ENCODE results near the gene HNRNPCL1.
"Not testable (repeated sequence)": the region's sequence is repeated elsewhere in the genome, so short reads cannot be mapped to it uniquely, and the experiment has no call there.

The HNRNPCL1 gene

GRCh38 chr1:12848620-12849019, at the start of gene HNRNPCL1:
Gene HNRNPCL1 (minus strand): TSS chr1:12848720. CDS start chr1:12848289, 431 bp downstream.
- H3K36me3 Mint-ChIP-seq, DNase-seq, H3K9me3 Mint-ChIP-seq, H3K4me3 Mint-ChIP-seq, H3K4me1 Mint-ChIP-seq, CTCF ChIA-PET, H3K27ac Mint-ChIP-seq: not testable (repeated sequence)
- peaks cover 11% of the 10 kb centered on the region for H3K27me3 Mint-ChIP-seq

GRCh38 chr1:12898170-12898569, 49.6 kb upstream of the HNRNPCL1 start, which contains the start of gene PRAMEF10:
Gene PRAMEF10 (minus strand): TSS chr1:12898270. CDS start chr1:12895847, 2,423 bp downstream.
- H3K27ac Mint-ChIP-seq, H3K27me3 Mint-ChIP-seq, H3K36me3 Mint-ChIP-seq, DNase-seq, H3K4me1 Mint-ChIP-seq, H3K9me3 Mint-ChIP-seq, H3K4me3 Mint-ChIP-seq, CTCF ChIA-PET: not testable (repeated sequence)

- DNase-seq, H3K27ac Mint-ChIP-seq, H3K4me3 Mint-ChIP-seq, H3K4me1 Mint-ChIP-seq, H3K9me3 Mint-ChIP-seq, H3K36me3 Mint-ChIP-seq, H3K27me3 Mint-ChIP-seq, CTCF ChIA-PET: not testable (repeated sequence)
Measured at GRCh38 chr1:12886101-12886500, 37.6 kb upstream of the HNRNPCL1 start, which contains the start of gene PRAMEF4. Gene PRAMEF4 (minus strand): TSS chr1:12886201. CDS start chr1:12883394, 2,807 bp downstream.

- CTCF ChIA-PET, H3K27me3 Mint-ChIP-seq: not testable (repeated sequence)
Measured at GRCh38 chr1:12878453-12878852, 29.9 kb upstream of the HNRNPCL1 start.

GRCh38 chr1:12863131-12863880, 14.8 kb upstream of the HNRNPCL1 start:
- H3K36me3 Mint-ChIP-seq, H3K27ac Mint-ChIP-seq, H3K4me3 Mint-ChIP-seq, H3K9me3 Mint-ChIP-seq, CTCF ChIA-PET, H3K4me1 Mint-ChIP-seq, DNase-seq, H3K27me3 Mint-ChIP-seq: not testable (repeated sequence)

More at GRCh38 chr1:12878453-12878852, 29.9 kb upstream of the HNRNPCL1 start:
- H3K27ac Mint-ChIP-seq, H3K9me3 Mint-ChIP-seq, DNase-seq, H3K4me3 Mint-ChIP-seq, H3K36me3 Mint-ChIP-seq, H3K4me1 Mint-ChIP-seq: not testable (repeated sequence)

- DNase-seq, H3K27me3 Mint-ChIP-seq, H3K36me3 Mint-ChIP-seq, H3K4me1 Mint-ChIP-seq, H3K4me3 Mint-ChIP-seq, H3K27ac Mint-ChIP-seq, H3K9me3 Mint-ChIP-seq, CTCF ChIA-PET: not testable (repeated sequence)
Measured at GRCh38 chr1:12856786-12857185, 8.3 kb upstream of the HNRNPCL1 start, which contains the start of gene PRAMEF2. Gene PRAMEF2 (plus strand): TSS chr1:12857086. CDS start chr1:12859010, 1,924 bp downstream.

GRCh38 chr1:12851779-12852178, 3.3 kb upstream of the HNRNPCL1 start:
- no peaks in the 10 kb centered on the region for H3K36me3 Mint-ChIP-seq
- H3K4me1 Mint-ChIP-seq = no peaks in the 10 kb centered on the region
- H3K9me3 Mint-ChIP-seq = no peaks in the 10 kb centered on the region
- no peak overlapping the region for H3K4me3 Mint-ChIP-seq
- DNase-seq = no peak
- no peak overlapping the region for H3K27ac Mint-ChIP-seq
- CTCF ChIA-PET = no interaction called here
- peaks cover 11% of the 10 kb centered on the region for H3K27me3 Mint-ChIP-seq

- CTCF ChIA-PET, DNase-seq, H3K27ac Mint-ChIP-seq, H3K9me3 Mint-ChIP-seq, H3K36me3 Mint-ChIP-seq, H3K4me1 Mint-ChIP-seq, H3K27me3 Mint-ChIP-seq, H3K4me3 Mint-ChIP-seq: not testable (repeated sequence)
Measured at GRCh38 chr1:12833251-12833650, 15.3 kb downstream of the HNRNPCL1 start.

GRCh38 chr1:12831310-12831709, 17.2 kb downstream of the HNRNPCL1 start, which contains the start of gene PRAMEF11:
Gene PRAMEF11 (minus strand): TSS chr1:12831410. CDS start chr1:12828789, 2,621 bp downstream.
- H3K27me3 Mint-ChIP-seq, H3K9me3 Mint-ChIP-seq, H3K36me3 Mint-ChIP-seq, H3K4me3 Mint-ChIP-seq, H3K4me1 Mint-ChIP-seq, H3K27ac Mint-ChIP-seq, DNase-seq, CTCF ChIA-PET: not testable (repeated sequence)

- H3K4me3 Mint-ChIP-seq, H3K27ac Mint-ChIP-seq, H3K36me3 Mint-ChIP-seq, H3K4me1 Mint-ChIP-seq, H3K9me3 Mint-ChIP-seq, CTCF ChIA-PET, DNase-seq: not testable (repeated sequence)
- H3K27me3 Mint-ChIP-seq = peaks cover 17% of the 10 kb centered on the region
Measured at GRCh38 chr1:12819061-12819460, 29.5 kb downstream of the HNRNPCL1 start.

GRCh38 chr1:12811409-12811784, 37.1 kb downstream of the HNRNPCL1 start:
- no peak for DNase-seq

GRCh38 chr1:12810691-12811408, 37.7 kb downstream of the HNRNPCL1 start:
- Mint-ChIP-seq H3K9me3 (no peaks in the 10 kb centered on the region), H3K27me3 (peaks cover 22% of the 10 kb centered on the region), H3K4me1 (no peaks in the 10 kb centered on the region), H3K4me3 (no peak overlapping the region), H3K27ac (no peak overlapping the region), H3K36me3 (no peaks in the 10 kb centered on the region)
- CTCF ChIA-PET = no interaction called here
- DNase-seq = no peak

More at GRCh38 chr1:12811409-12811784, 37.1 kb downstream of the HNRNPCL1 start:
- Mint-ChIP-seq H3K4me3 (no peak overlapping the region), H3K4me1 (no peaks in the 10 kb centered on the region), H3K27me3 (peaks cover 21% of the 10 kb centered on the region), H3K36me3 (no peaks in the 10 kb centered on the region), H3K9me3 (no peaks in the 10 kb centered on the region), H3K27ac (no peak overlapping the region)
- CTCF ChIA-PET = no interaction called here

GRCh38 chr1:12809933-12810332, 38.6 kb downstream of the HNRNPCL1 start:
- DNase-seq = no peak
- Mint-ChIP-seq H3K9me3 (peaks cover 3% of the 10 kb centered on the region), H3K27ac (no peak overlapping the region), H3K4me3 (no peak overlapping the region), H3K36me3 (no peaks in the 10 kb centered on the region), H3K27me3 (peaks cover 22% of the 10 kb centered on the region), H3K4me1 (no peaks in the 10 kb centered on the region)
- CTCF ChIA-PET = no interaction called here

- no peak overlapping the region for H3K4me3 Mint-ChIP-seq
- no peaks in the 10 kb centered on the region for H3K36me3 Mint-ChIP-seq
- CTCF ChIA-PET = no interaction called here
- no peak overlapping the region for H3K27ac Mint-ChIP-seq
- H3K27me3 Mint-ChIP-seq = peaks cover 15% of the 10 kb centered on the region
- H3K9me3 Mint-ChIP-seq = peaks cover 1% of the 10 kb centered on the region
- no peaks in the 10 kb centered on the region for H3K4me1 Mint-ChIP-seq
- DNase-seq = no peak
Measured at GRCh38 chr1:12799730-12800129, 48.8 kb downstream of the HNRNPCL1 start.

GRCh38 chr1:12798911-12799310, 49.6 kb downstream of the HNRNPCL1 start:
- peaks cover 15% of the 10 kb centered on the region for H3K27me3 Mint-ChIP-seq
- H3K4me3 Mint-ChIP-seq = no peak overlapping the region
- no peak overlapping the region for H3K27ac Mint-ChIP-seq
- H3K9me3 Mint-ChIP-seq = no peaks in the 10 kb centered on the region
- no peak for DNase-seq
- no peaks in the 10 kb centered on the region for H3K4me1 Mint-ChIP-seq
- H3K36me3 Mint-ChIP-seq = no peaks in the 10 kb centered on the region
- CTCF ChIA-PET = no interaction called here
